H1 (cell line): ENCODE data around the gene ABI3BP. TPM values are rescaled to one million over a fixed set of nuclear protein-coding genes. Genes with fewer than 3 reads are reported as not detected.

Source experiments
- CEBPB ChIP-seq: IDR thresholded peaks from 2 replicates; pipeline ENCODE4 v1.6.1; 2012; ENCODE audit warnings: low read depth, low read length
- CREB1 ChIP-seq: IDR thresholded peaks from 2 replicates; pipeline ENCODE4 v1.6.1; 2012; ENCODE audit warnings: inconsistent platforms
- CTBP2 ChIP-seq: IDR thresholded peaks from 2 replicates; pipeline ENCODE4 v1.7.0; 2011; ENCODE audit warnings: borderline replicate concordance, mild to moderate bottlenecking, moderate library complexity, mixed read lengths, low read length; ENCODE audit not compliant: insufficient read depth, insufficient read length
- CTCF ChIP-seq, 3 experiments: IDR thresholded peaks; 1 replicate in 2 of 3; 2 replicates in 1 of 3; pipeline versions ENCODE4 v1.5.1 to v1.6.1; 2011; ENCODE audit warnings: low read length in 3 of 3, mild to moderate bottlenecking in 3 of 3, inconsistent platforms in 2 of 3, low read depth in 1 of 3, moderate library complexity in 1 of 3; ENCODE audit not compliant: insufficient read depth in 1 of 3; ENCODE audit errors: control extremely low read depth in 1 of 3
- E2F6 ChIP-seq: IDR thresholded peaks from 2 replicates; pipeline ENCODE4 v1.6.1; 2012; ENCODE audit warnings: inconsistent platforms
- GTF2F1 ChIP-seq: IDR thresholded peaks from 2 replicates; pipeline ENCODE4 v1.6.1; 2012; ENCODE audit warnings: low read depth, low read length, improper control_type of control experiment, borderline replicate concordance
- polyA plus RNA-seq, 7 experiments: library from polyadenylated mRNA; depleted of rRNA in 3 of 7; stranded (reverse) in 5 of 7; unstranded in 2 of 7; fragments of >200 nt in 5 of 7; fragments of 200-250 nt in 2 of 7; gene quantifications; 1 replicate in 5 of 7; 2 replicates in 1 of 7; 4 replicates in 1 of 7; pipeline versions ENCODE4 v1.2.1 to v1.2.3, GENCODE V29; 2011 to 2013; ENCODE audit warnings: missing spikeins in 2 of 7, mixed read lengths in 2 of 7
- total RNA-seq: library from RNA; stranded (reverse); fragmentation: NEBNext Ultra II Directional; extraction: Animal tissue kit (Norgen Biotek cat#: 25700); gene quantifications from 2 replicates; pipeline ENCODE4 v1.2.1, GENCODE V29; 2021

The ABI3BP gene
- total and polyA plus RNA-seq, 2 of the 8 experiments (the other 6 are each of a cell fraction or from before 2014, with no cell fraction given): 0.08 to 0.32 TPM

- TF ChIP-seq E2F6 (no peak), CREB1 (no peak), CTBP2 (no peak), CTCF (IDR thresholded peaks at IDR 0.05; ENCODE audit: control extremely low read depth in 1 of 3, insufficient read depth in 1 of 3, low read depth in 1 of 3, low read length in 3 of 3) (no peak), CEBPB (no peak), GTF2F1 (no peak)
Observed at GRCh38 chr3:101026881-101027280, 33.7 kb upstream of the ABI3BP start (continued).
